HepG2 (cell line): Measurements from ENCODE around the gene COL27A1. TPM values are rescaled to one million over a fixed set of nuclear protein-coding genes. Genes with fewer than 3 reads are reported as not detected.
A peak's percentile ranks its signal among the peaks of the same experiment; 100 is the strongest.

Experiments used
- ESRRA ChIP-seq: sonication (generic); formaldehyde crosslinking; IDR thresholded peaks from 2 replicates; pipeline ENCODE4 v1.5.1; 2020; ENCODE audit warnings: mild to moderate bottlenecking, low read depth, missing genetic modification reagents
- HNRNPL ChIP-seq: fragments of 200-400 bp; formaldehyde crosslinking; IDR thresholded peaks from 2 replicates; pipeline ENCODE4 v1.6.1; 2017; ENCODE audit warnings: mild to moderate bottlenecking, low read depth, low read length
- JDP2 ChIP-seq: sonication (generic); formaldehyde crosslinking; IDR thresholded peaks from 2 replicates; pipeline ENCODE4 v1.8.1; 2022; ENCODE audit warnings: missing genetic modification reagents, borderline replicate concordance
- KLF6 ChIP-seq: IDR thresholded peaks from 2 replicates; pipeline ENCODE4 v1.8.0; 2016; ENCODE audit warnings: missing biosample characterization, missing genetic modification reagents
- LRRFIP1 ChIP-seq: sonication (generic); formaldehyde crosslinking; conservative IDR thresholded peaks from 2 replicates; pipeline ENCODE4 v1.4.0; 2020; ENCODE audit warnings: missing genetic modification reagents
- POLR2AphosphoS2 ChIP-seq: IDR thresholded peaks from 2 replicates; pipeline ENCODE4 v1.6.1; 2011; ENCODE audit warnings: low read depth, low read length, improper control_type of control experiment
- TBX2 ChIP-seq: sonication (generic); formaldehyde crosslinking; IDR thresholded peaks from 2 replicates; pipeline ENCODE4 v1.5.0; 2020; ENCODE audit warnings: missing genetic modification reagents, mild to moderate bottlenecking, borderline replicate concordance
- TOE1 ChIP-seq: sonication (generic); formaldehyde crosslinking; IDR thresholded peaks from 2 replicates; pipeline ENCODE4 v1.4.0; 2020; ENCODE audit warnings: mild to moderate bottlenecking, missing genetic modification reagents
- XRCC5 ChIP-seq: fragments of 200-400 bp; formaldehyde crosslinking; optimal IDR thresholded peaks from 2 replicates; pipeline ENCODE3; 2017; ENCODE audit warnings: mild to moderate bottlenecking, low read length
- ZNF101 ChIP-seq: sonication (generic); formaldehyde crosslinking; IDR thresholded peaks from 2 replicates; pipeline ENCODE4 v1.4.0; 2020; ENCODE audit warnings: mild to moderate bottlenecking, low read depth, missing genetic modification reagents, borderline replicate concordance
- ZNF260 ChIP-seq: sonication (generic); formaldehyde crosslinking; IDR thresholded peaks from 2 replicates; pipeline ENCODE4 v1.4.0; 2020; ENCODE audit warnings: missing genetic modification reagents, low read depth, mild to moderate bottlenecking, borderline replicate concordance
- ZSCAN12 ChIP-seq: sonication (generic); formaldehyde crosslinking; IDR thresholded peaks from 2 replicates; pipeline ENCODE4 v1.9.0; 2021; ENCODE audit warnings: mild to moderate bottlenecking, missing genetic modification reagents
- polyA plus RNA-seq, 8 experiments: library from polyadenylated mRNA; depleted of rRNA in 3 of 8; stranded (reverse) in 7 of 8; unstranded in 1 of 8; fragments of >200 nt; fragmentation: Illumina TruSeq in 4 of 8; extraction: Trizol in 4 of 8; gene quantifications; 2 replicates each; pipeline versions ENCODE4 v1.2.1 to v1.2.3, GENCODE V29; 2011 to 2016; ENCODE audit warnings: low read depth in 4 of 8, missing spikeins in 1 of 8, mixed read lengths in 1 of 8; ENCODE audit not compliant: insufficient read depth in 1 of 8
- total RNA-seq, 5 experiments: library from RNA; depleted of rRNA; stranded (reverse); fragments of >200 nt; fragmentation: Illumina TruSeq; extraction: Trizol; gene quantifications; 2 replicates each; pipeline ENCODE4 v1.2.3, GENCODE V29; 2016; ENCODE audit warnings: low read depth in 1 of 5
- TF ChIP-seq, protein P1 (sequence below): sonication (generic); formaldehyde crosslinking; IDR thresholded peaks from 2 replicates; pipeline ENCODE4 v1.9.0; 2022; ENCODE audit warnings: low read depth, missing genetic modification reagents
- TF ChIP-seq, protein P2 (sequence below): sonication (generic); formaldehyde crosslinking; IDR thresholded peaks from 2 replicates; pipeline ENCODE4 v1.8.0; 2022; ENCODE audit warnings: mild to moderate bottlenecking, missing genetic modification reagents, moderate library complexity
- TF ChIP-seq, protein P3 (sequence below): sonication (generic); formaldehyde crosslinking; IDR thresholded peaks from 2 replicates; pipeline ENCODE4 v1.4.0; 2020; ENCODE audit warnings: missing genetic modification reagents, borderline replicate concordance

Gene COL27A1
- total and polyA plus RNA-seq, 2 of the 13 experiments (the other 11 are each of a cell fraction or from before 2014, with no cell fraction given), result 71.3 to 89.1 TPM

GRCh38 chr9:114123031-114123977 is 32.0 kb upstream of the COL27A1 start (continued):
- TF ChIP-seq LRRFIP1 (no peak), TBX2 (CRISPR knock-in tag) (peak; percentile 59; the same call in 1 of the 2 replicates), JDP2 (CRISPR knock-in tag) (no peak), ZSCAN12 (CRISPR knock-in tag) (no peak), ZNF260 (CRISPR knock-in tag) (no peak), KLF6 (CRISPR knock-in tag) (no peak), POLR2AphosphoS2 (no peak), XRCC5 (no peak), TOE1 (CRISPR knock-in tag) (no peak), ESRRA (CRISPR knock-in tag) (no peak), HNRNPL (no peak), ZNF101 (CRISPR knock-in tag) (no peak)
- TF ChIP-seq, protein P1, sequence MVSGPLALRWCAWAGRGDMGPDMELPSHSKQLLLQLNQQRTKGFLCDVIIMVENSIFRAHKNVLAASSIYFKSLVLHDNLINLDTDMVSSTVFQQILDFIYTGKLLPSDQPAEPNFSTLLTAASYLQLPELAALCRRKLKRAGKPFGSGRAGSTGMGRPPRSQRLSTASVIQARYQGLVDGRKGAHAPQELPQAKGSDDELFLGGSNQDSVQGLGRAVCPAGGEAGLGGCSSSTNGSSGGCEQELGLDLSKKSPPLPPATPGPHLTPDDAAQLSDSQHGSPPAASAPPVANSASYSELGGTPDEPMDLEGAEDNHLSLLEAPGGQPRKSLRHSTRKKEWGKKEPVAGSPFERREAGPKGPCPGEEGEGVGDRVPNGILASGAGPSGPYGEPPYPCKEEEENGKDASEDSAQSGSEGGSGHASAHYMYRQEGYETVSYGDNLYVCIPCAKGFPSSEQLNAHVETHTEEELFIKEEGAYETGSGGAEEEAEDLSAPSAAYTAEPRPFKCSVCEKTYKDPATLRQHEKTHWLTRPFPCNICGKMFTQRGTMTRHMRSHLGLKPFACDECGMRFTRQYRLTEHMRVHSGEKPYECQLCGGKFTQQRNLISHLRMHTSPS, result no peak; the same call in 1 of the 2 replicates
- TF ChIP-seq, protein P2, sequence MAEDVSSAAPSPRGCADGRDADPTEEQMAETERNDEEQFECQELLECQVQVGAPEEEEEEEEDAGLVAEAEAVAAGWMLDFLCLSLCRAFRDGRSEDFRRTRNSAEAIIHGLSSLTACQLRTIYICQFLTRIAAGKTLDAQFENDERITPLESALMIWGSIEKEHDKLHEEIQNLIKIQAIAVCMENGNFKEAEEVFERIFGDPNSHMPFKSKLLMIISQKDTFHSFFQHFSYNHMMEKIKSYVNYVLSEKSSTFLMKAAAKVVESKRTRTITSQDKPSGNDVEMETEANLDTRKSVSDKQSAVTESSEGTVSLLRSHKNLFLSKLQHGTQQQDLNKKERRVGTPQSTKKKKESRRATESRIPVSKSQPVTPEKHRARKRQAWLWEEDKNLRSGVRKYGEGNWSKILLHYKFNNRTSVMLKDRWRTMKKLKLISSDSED (CRISPR knock-in tag), result no peak
- TF ChIP-seq, protein P3, sequence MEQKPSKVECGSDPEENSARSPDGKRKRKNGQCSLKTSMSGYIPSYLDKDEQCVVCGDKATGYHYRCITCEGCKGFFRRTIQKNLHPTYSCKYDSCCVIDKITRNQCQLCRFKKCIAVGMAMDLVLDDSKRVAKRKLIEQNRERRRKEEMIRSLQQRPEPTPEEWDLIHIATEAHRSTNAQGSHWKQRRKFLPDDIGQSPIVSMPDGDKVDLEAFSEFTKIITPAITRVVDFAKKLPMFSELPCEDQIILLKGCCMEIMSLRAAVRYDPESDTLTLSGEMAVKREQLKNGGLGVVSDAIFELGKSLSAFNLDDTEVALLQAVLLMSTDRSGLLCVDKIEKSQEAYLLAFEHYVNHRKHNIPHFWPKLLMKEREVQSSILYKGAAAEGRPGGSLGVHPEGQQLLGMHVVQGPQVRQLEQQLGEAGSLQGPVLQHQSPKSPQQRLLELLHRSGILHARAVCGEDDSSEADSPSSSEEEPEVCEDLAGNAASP (CRISPR knock-in tag), result 0 out of 2 replicates have a peak, but pooled peaks have one; percentile 46
